GM18498 (cell line): ENCODE data around the gene AFF1.

Source experiments
- ATAC-seq: cut with Tn5 transposase; IDR thresholded peaks from one replicate; pipeline ENCODE4 v1.9.1; 2021; ENCODE audit warnings: mild to moderate bottlenecking, moderate library complexity; ENCODE audit not compliant: unreplicated experiment

Gene AFF1

DNA sequence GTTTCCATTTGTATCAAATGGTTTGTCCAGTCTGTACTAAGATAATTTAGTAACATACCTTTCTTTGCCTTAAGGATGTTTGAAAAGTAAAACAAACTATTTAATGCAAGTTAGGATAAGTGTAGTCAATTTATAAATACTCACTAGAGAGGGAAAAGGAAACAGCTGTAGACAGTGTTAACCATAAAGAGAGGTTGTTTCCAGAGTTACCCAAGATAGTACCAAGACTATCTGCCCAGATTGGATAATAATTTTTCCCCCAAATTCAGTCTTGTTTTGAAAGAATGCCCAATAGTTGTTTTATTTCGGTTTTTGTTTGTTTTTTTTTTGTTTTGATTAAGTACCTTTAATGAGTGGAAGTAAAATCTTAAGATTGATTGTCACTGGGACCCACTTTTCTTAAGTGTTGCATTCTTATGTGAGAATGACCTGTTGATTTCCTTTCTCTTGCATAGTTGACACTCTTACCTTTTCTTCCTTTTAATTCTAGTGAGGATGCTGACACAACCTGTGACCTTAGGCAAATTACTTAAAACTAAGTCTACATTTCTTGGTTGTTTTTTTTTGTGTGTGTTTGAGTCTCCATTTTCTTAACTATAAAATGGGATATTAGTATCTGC, 12.8 kb downstream of the AFF1 start:
- ATAC-seq = peak; percentile 45

DNA sequence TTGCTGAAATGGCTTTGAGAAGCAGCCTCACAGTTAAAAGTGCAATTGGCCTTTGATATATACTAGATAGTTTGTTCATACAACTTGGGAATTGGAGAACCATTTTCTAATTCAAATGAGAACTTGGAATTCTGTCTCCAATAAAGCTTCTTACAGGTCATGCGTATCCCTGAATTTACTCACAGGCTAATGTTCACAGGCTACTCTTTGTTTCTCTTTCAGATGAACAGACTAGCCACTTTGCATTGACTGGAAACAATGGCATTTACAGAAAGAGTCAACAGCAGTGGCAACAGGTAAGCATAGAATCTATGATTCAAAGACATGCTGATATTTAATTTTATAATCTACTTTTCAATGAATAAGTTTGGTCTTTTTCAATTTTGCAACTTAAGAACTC, 13.5 kb downstream of the AFF1 start:
- peak; percentile 76 for ATAC-seq

DNA sequence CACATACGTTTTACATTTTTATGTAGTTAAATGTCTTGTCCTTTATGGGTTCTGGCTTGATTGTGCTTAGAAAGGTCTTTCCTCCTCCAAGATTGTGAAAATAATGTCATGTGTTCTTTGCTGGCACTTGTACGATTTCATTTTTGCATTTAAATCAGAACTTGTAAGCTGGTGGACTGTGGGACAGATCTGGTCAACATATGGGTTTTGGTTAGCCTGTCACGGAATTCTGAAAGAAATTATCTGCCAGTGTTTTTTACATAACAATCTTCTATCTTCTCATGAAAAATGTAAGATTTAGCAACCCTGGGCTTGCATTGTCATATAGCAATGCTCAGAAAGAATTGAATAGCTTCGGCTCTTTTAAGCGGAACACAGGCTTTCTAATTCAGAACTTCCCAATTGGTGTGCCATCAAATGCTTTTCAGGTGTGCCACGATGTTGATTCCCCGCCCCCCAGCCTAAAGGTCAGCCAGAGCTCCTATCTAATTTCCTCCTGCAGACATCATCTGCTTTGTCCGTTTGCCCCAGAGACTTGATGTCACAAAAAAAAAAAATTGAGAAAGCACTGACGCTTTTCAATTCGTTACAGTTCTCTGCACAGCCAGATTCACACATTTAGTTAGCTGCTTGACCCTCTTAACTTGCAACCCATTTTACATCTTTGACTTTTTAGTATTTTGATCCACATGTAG, 16.2 kb downstream of the AFF1 start:
- ATAC-seq = no peak

DNA sequence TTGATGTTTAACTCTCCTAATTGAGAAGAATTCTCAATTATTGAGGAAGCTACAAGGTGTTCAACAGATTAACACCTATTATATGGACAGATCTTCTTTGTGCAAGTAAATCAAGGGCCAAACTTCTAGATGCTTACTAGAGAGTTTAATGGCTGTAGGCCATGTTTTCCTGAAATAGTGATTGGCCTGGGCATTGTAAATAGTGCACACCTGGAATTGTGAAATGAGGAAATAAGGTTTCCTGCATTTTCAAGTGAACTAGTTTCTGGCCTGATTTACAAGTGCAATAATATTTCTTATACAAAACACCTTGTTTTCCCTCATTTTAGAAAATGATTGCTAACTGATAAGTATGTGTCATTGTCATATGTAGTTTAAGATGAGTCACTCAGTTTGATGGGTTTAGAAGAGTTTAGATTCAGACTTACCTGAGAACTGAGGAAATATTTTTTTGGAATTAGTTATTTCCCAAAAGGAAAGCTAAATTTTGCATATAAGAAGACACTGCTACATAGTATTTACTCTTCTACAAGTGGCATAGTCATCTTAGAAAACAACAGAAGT, 21.2 kb downstream of the AFF1 start:
- ATAC-seq = no peak

DNA sequence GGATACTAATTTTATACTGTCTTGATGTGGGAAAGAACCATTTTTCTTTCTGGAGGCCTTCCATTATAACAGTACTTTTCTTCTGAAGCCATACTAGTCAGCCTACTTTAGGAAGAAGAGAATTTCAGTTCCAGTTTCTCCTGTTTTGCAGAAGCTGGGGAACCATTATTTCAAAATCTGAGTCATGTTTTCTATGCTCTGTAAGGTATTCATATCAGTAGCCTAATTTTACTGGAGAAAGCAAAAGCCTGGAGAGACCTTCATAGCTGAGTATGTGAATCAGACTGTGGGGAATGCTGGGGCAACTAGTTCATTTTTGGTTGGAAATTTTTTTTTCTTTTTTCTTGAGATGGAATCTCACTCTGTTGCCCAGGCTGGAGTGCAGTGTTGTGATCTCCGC, 22.4 kb downstream of the AFF1 start:
- ATAC-seq = peak; percentile 47

DNA sequence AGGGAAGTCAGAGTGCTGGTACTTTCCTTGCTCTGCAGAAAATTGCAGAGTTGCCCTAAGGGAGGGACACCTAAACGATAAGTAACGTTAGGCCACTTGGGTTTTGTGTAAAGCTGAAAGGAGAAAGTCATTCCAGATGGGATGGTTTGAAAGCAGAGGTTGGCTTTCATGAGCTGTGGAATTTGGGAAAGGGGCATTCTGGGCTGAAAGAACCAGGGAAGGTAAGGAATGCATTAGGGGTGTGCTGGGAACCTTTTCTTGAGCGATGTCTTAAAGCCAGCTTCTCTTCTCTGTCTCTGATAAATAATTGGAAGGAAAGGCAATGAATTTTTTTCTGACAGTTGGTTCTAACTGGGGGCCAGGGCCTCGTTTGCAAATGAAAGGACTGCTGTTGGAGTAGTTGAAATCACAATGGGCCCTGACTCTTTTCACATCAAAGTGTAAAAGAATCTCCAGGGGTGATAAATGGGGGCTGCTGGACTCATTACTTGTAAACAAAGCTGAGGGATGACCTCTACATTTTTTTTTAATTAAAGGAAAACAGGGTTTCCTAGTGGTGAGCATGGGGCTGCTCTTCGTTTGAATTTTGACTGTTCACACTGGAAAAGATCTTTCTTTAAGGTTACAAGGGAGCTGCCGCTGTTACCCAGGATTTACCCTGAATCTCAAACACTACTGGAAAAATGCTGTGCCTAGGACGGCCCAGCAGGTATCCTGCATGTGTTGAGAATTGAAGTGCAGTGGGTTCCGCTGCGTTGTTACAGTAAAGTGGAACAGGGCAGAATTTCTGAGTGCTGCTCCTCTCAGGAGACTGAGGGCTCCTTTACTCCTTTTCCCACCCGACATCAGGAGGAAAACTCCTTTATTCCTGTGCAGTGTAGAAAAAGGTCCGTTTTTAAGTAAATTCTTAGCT, 25.0 kb downstream of the AFF1 start:
- ATAC-seq = no peak

DNA sequence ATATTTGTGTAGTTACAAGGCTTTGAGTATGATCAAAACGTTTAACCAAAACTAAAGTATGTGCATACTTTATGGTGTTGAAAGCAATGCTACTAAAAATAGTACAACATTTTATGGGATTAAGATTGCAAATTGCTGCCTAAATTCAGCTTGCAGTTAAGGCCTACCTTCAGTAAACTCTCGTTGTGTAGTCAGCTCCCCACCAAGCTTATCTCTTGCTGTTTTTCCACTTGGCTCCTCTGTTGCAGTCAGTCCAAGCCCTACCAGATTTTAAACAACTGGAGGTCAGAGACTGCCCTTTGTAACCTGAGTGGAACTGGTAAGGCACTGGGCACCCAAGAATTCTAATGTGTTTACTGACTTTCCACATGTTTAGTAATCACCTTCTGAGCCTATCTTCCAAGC, 25.7 kb downstream of the AFF1 start:
- ATAC-seq = no peak

DNA sequence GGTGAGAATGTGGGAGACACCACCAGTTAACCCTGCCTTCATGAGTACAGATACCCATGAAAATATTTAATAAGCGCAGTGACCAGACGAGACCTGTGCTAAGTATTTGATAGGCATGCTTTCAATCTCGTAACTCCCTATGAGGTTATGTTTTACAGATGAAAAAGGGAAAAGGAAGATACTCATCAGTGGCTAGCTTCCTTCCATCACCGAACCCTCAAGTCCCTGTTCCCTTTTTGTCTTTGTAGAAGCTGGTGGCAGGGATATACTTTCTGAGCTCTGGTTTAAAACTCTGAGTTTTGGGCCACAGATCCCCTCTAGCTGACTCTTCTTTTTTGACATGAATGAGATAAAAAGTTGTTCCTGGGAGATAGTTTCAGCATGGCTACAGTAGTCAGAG, 26.3 kb downstream of the AFF1 start:
- ATAC-seq = peak; percentile 7

DNA sequence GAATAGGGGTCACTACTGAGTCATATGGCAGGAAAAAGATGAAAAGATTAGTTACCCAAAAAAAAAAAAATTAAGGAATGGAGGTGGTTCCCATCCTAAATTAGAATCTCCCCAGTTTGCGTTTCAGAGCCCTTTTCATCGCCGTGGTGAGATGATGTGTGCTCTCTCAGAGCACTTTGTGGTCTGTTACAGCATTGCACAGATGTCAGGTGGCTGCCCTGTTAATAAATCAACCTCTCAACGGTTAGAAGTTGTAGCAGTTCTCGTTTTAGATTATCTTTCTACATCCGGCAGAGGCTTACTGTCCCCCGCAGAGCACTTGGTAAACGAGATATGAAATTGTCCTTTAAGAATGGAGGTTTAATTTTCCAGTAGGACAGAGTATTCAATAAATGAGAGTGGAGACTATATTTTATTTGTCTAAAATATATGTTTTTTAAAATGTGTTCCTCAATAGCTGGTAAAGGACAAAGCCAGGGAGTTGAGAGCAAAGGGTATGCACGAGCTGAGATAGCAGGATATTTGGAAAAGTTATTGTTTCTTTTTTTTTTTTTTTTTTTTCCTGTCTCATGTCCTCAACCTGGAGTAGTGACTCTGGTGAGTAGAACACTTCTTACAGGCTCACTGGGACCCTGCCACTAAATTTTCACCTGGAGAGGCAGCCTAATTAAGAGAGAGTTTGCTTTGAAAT, 26.9 kb downstream of the AFF1 start:
- peak; percentile 92 for ATAC-seq

DNA sequence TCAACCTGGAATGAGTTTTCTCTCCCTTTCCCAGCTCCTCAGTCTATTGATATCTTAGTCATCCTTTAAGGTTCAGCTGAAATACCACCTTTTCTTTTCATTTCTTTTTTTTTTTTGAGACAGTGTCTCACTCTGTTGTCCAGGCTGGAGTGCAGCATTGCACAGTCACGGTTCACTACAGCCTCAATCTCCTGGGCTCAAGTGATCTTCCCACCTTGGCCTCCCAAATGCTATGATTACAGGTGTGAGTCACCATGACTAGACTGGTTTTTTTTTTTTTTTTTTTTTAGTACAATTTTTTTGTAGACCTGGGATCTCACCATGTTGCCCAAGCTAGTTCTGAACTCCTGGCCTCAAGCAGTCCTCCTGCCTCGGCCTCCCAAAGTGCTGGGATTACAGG, 28.9 kb downstream of the AFF1 start:
- no peak for ATAC-seq

DNA sequence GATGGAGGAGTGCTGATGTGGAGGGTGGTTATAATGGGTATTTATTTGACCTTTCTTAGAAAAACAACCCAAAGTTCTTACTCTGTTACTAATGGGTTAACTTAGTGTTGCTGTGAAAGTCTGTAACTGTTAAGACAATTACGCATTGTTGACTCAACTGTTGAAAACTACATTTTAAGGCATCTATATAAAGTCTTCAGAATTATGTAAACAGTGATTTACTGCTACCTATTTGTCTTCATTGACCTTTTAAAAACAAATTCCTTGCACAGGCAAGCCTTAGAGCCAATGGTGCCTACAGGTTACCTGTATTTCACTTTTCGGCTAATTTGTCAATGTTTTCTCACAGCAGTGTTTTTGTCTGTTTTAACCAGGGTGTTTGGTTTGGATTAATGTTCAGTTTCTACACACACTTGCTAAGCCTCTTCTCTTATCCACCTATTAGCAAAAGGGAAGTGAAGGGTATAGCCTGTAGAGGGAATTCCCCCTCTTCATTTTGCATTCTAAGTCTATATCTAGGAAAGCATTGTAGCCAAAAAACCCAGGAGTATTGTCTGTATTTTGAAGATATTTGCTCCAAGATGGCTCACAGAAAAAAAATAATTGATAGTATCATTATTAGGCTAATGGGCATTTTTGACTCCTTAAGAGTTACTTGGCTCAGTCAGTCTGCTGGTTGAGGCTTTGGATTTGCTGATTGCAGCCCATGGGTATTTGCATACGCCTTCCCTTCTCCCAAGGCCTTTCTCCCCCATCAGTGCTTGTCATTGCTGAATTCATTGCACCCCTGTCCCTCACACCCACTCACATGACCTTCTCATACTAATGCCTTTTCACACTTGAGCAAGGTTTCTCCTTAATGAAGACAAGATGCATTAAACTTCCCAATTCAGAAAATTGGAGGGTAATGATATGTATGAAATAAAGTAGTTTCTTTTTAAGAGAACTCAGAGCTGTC, 30.5 kb downstream of the AFF1 start:
- peak; percentile 47 for ATAC-seq

DNA sequence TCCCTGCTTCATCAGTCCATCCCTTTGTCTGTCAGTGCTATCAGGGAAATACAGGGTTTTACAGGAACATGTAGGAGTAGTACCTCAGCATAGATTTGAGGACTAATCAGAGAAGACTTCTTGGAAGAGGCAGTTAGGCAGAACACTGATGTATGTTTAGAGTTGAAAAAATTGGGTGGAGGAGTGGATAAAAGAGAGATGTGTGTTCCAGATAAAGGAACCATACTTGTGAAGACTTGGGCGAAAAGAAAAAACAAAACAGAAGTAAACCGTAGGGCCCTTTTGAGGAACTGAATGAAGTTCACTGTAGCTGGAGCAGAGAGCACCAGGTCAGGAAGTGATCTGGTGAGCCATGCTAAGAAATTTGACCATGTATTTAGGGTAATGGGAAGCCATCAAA, 32.3 kb downstream of the AFF1 start:
- peak; percentile 42 for ATAC-seq

DNA sequence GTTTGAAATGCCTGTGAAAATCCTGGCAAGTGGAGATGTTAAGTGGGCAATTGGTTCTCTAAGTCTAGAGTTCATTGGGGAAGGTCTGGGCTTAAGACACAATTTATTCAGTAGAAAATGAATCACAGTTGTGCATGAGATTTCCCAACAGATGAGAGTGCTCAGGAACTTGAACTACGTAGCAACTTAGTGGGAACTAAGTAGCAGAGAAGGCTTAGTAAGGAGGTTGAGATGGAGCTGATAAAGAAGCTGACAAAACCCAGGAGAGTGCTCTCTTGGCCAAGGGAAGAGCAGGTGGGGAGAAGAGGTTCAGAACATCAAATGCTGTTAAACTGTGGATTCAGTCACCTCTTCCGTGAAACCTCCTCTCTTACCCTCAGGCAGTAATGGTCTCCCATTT, 33.0 kb downstream of the AFF1 start:
- ATAC-seq = no peak

DNA sequence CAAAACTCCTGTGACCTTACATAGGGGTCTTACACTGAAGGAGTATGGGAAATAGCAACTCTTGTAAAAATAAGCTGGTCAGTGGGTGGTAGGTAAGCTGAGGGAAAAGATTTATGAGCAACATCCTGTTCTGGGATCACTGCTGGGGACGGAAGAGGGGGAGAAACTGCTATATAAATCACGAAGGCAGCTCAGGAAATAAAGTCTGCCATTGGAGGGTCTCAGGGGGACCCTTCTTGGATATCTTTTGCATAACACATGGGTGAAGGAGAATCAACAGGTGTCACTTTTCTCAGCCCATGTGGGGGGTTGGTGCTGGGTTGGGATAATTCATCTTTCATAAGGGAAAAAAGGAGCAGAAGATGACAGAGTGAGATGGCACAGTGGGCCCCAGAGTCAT, 33.7 kb downstream of the AFF1 start:
- ATAC-seq = no peak

DNA sequence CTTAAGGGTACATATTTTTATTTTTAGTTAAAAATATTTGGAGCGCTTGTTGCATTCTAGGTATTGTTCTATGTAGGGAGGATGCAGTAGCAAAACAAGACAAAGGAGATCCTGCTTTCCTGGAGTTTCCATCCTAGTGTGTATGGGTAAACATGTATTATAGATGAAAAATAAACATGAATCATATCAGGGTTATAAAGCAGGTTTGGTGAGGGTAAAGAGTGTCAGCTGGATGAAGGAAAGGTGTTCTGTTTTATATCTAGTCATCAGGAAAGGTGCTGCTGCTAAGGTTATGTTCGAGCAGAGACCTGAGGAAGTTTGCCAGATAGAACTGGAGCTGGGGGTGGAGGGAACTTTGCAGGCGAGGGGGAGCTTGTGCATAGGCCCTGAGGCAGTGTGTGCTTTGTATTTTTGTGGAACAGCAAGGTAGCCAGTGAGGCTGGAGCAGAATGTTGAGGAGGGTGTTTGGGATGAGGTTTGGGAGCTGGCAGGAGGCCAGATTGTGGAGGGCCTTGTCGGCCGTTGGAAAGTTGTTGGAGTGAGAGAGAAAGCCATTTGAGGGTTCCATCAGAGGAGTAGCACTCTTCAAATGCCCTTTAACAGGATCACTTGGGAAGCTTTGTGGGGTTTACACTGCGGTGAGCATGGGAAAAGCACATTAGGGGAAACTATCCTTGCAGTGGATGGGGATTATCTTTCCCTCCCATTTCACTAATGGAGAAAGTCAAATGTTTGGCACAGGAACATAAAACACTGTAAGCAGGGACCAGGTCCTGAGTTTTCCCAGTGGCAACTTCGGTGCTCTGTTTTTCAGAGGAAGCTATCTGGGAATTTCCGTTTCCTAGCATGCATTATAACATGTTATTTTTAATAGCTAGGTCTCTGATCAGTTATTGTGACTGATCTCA, 35.9 kb downstream of the AFF1 start:
- ATAC-seq = no peak

DNA sequence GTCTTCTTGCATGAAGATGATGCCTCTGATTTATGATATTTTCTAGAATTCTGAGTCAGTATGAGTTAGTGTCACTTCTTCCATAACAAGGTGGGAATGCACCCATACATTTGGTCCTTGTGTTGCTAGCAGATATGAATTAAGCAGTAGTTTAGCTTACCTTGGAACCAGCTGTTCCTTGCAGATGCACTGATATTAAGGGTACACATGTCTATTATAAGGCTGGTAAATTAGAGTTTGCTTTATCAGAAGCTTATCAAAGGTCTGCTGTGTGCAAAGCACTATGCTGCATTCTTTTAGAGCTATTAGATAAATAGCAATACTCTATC, 36.5 kb downstream of the AFF1 start:
- ATAC-seq = no peak

DNA sequence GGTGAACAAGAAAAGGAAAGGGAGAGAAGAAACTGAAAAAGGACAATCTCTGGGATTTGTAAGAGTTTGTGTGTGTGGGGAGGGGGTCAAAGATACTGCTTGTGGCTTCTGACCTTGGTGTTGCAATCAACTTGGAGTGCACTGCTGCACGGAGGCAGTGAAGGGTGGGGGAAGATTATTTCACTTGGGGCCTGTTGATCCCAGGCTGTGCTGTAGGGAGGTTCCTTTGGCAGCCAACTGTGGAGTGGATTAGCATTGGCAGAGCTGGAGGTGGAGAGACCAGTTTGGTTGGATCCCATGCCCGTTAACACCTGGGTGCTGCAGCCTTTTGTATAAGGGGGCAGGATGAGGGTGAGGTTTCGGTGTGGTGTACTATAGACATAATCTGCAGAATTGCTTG, 38.2 kb downstream of the AFF1 start:
- ATAC-seq = no peak

DNA sequence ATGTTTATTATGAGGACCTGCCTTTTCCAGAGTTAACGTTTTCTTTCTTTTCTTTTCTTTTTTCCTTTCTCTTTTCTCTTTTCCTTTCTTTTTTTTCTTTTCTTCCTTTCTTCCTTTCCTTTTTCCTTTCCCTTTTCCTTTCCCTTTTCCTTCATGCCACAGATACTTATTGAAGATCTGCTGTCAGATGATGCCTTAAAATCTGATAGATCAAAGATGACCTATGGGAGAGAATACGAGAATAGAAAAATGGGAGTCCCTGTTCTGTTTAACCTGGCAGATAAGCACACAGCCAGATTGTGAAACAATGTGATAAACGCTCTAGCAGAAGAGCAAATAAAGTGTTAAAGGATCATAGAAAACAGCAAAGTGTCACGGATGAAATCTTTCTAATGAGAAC, 38.9 kb downstream of the AFF1 start:
- no peak for ATAC-seq

DNA sequence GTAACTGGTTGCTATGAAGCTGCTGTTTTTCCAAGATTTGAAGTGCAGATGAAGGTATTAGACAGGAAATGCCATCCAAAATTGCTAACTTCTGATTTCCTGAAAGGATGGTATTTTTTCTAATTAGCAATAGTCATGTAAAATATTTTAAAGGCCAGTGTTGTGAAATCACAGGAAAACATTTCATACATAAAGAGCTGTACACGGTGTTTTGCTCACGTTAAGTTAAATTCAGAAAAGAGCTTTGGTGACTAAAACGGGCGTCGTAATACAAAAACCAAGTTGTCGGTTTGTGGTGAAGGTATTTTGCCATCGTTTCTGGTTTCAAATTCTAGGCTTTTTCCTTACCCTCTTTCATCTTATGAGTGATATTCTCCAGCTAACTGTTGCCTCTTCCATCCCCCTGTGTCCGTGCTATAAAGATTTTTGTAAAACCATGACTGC, 39.8 kb downstream of the AFF1 start:
- ATAC-seq = no peak
